Measurements from ENCODE around the gene CCDC85C.

Gene CCDC85C

GRCh38 chr14:99507860-99508640 is 96.0 kb downstream of the CCDC85C start:
- DNase-seq: no peak

- DNase-seq: no peak
Observed at GRCh38 chr14:99506276-99506675, 97.7 kb downstream of the CCDC85C start.

GRCh38 chr14:99505089-99505488 is 98.9 kb downstream of the CCDC85C start:
- DNase-seq: no peak

DNA sequence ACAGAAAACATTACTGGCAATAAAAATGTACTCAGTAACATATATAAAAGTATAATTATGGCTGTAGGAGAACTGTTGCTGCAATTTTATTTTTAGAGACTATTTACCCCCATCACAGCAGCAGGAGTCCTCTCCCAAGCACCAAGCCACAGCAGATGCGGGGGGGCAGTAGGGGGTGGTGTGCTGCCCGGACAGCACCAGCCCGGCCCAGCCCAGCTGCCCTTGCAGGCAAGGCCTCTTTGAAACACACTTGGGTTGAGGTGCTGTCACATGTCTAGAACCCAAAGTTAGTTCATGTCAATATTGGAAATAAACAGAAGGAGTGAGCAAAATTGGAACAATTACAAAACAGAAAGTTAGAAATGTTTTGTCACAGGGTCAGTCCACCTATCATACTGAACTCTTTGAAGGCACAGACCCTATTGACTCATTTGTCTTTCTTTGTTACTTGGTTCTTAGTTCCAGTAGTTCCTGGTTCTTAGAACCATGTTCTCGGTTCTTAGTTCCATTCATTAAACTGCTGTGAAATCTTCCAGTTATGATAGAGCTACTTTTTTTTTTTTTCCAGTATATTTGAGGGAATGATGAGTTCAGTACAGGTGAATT is 100.1 kb downstream of the CCDC85C start:
- no peak for DNase-seq

- no peak for DNase-seq
Observed at GRCh38 chr14:99502989-99503421, 101.0 kb downstream of the CCDC85C start.

DNA sequence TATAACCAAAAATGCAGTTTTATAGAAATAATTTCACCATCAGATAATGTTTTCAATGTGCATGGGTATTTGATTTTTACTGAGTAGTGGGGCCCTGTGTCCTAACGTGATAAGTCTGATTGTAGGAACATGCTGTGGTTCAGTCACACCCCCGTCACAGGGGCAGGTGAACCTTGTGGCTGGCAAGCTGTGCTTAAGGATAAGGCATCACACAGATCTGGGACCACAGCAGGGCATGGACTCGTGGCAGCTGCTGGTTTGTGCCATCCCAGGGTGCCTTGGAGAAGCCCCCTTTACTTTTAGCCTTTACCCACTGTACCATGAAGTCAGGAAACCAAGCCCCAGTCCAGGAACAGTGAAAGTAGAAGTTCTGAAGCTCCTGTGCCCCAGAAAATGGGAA is 106.1 kb downstream of the CCDC85C start:
- DNase-seq: no peak

DNA sequence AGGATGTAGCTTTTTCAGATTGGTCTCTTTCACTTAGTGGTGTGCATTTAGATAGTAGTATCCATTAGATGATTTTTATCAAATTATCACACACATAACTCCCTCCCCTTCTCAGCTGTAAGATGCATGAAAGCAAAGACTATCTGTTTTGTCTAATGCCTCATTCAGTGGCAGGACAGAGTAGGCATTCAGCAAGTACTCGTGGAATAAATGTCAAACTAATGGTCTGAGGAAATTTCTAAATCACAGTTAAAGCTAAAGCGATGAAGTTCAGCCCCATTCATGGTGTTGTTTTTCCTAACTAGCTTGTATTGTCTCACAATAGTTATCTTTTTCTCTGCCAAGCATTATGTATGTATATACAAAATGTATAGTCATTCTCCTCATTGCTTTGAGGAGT is 106.7 kb downstream of the CCDC85C start:
- DNase-seq: no peak

- no peak for DNase-seq
Observed at GRCh38 chr14:99484106-99484505, 119.9 kb downstream of the CCDC85C start.

DNA sequence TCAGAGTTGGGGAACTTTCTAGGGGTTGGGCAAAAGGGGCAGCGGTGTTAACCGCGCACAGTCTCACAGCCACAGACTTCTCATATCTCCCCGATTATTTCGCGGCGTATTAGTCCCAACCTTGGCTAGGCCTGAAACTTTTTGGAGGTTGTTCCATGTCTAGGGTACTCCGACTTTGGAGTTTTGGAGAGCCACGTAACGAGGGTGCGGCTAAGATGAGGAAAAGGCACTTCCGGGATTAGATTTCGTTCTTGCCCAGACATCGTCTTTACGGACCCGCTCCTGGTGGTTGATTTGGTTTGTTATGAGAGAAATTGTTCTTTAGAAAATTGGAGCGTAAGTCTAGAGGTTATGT is 122.3 kb downstream of the CCDC85C start:
- DNase-seq: no peak

DNA sequence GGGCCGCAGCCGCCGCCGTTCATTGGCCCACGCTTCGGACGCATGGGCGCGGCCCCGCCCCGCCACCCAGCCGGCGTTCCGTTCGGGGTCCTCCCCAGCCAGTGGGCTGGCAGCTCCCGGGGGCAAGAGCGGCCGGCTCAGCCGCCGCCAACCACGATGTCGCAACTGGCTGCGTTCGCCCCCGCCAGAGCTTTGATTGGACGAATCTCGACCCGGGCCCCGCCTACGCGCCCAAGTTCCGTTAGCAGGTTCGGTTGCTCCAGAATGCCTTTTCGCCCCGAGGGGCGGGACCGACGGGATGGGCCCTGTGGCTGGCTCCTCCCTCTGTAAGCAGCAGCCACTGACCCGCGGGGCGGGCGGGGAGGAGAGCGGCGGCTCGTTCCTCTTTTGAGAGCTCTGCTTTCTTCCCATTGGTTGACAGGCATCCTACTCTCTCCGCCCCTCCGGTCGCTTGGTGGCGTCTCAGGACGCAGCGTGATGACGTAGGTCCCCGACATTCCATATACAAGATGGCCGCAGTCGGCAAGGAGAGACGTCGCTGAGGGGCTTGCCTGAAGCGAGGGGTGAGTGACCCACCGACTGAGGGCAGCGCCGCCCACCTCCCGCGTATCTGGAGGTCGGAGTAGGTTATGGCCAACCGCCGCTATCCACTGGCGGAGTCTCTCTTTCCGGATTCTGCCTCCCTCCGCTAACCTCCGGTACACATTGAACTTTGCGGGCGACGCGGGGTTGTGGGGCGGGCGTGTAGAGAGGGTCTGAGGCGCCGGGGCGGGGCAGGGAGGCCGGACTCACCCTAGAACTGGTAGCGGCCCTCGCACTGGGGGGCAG is 122.9 kb downstream of the CCDC85C start, which contains the start of gene CCNK:
CCNK (plus strand) TSS at position 493 of the 828 bp plus-strand sequence. CDS start 11,269 bp downstream, outside the sequence.
- peak; percentile 99 for DNase-seq

DNA sequence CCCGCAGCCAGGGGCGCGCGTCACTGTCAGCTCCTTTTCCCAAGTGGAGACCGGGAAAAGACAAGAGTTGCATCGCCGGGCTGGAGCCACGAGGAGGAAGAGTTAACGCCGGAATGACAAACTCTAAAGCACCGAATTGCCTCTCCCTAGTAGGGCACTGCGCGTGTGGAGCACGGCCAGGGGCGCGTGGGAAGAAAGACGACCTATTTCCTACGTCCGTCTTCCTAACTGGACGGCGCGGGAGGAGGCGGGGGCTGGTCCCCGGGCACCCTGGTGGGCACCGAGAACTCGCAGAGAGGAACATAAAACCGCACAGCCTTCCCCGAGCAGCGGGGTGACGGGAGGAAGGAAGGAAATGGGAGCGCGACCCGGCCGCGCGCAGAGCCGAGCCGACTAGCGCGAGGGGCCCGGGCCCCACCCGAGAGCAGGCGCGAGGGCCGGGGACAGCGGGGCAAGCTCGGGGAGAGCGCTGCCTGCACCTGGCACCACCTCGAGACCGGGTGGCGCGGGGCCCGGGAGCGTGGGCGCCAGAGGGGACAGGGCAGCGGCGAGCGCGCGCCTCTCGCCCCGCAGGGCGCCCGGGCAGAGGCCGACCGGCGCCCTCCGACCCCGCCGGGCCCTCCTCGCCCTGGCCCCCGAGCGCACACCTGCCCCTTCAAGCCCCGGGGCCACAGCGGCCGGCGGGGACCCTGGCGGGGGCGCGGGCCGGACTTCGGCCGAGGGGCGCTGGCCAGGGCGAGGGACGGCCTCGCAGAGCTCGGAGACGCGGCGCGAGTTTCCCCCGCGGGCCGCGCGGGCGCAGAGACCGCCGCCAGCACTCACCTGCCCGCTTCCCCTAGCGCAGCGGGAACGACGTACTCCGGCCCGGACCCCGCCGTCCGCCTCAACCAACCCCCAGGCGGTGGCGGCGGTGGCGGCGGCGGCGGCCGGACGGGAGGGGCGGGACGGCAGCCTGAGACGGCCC is 123.8 kb downstream of the CCDC85C start, which contains the start of gene SETD3:
SETD3 (minus strand) TSS at position 954 of the 964 bp plus-strand sequence. CDS start 15,054 bp downstream, outside the sequence.
- peak; percentile 27 for DNase-seq

DNA sequence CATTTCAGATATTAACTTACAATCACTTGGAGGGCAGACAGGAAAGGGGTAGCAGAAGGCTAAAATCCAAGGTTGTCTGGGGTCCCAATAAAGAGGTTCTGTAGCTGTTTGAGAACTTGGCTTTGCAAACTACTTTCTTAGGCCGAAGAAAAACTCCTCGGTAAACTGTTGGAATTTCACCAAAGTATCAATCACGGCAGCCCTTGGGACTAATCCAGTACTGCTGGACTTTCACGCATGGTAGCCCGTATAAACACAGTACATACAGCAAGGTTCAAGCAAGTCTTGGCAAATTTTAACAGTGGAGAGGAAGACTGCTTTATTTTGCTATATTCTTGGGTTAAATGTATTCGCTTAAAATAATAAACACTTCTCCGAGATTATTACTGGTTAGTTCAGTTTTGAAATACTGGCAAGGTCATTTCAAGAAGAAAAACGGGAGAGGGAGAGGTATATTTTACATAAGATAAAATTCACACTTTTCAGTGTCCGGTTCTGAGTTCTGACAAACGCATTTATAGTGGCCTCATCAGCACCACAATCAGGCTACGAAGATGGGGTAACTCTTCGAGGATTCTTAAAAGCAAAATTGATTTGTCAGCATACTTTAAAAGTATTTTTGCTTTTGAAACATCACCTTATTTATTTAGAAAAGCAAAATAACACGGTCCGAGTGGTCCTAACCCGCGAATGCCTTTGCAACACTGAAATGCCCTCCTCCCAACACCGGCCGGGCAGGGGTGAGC is 124.7 kb downstream of the CCDC85C start:
- no peak for DNase-seq

DNA sequence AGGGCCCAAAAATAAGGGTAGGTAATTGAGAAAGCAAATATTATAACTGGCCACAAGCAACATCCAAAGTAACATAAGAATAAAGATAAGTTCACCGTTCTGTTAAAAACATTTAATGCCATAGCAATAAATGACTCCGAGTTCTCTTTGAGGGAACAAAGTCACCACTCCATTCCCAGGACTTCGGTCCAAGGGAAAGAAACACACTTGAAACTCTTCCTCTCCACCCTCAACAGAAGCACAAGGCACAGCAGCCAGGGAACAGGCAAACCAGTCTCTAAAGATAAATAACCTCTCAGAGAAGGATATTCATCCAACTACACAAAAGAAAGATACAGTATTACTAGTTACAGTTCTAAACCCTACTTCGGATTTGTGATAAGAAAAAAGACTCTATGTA is 125.9 kb downstream of the CCDC85C start:
- DNase-seq: no peak

GRCh38 chr14:99476864-99477263 is 127.1 kb downstream of the CCDC85C start:
- no peak for DNase-seq

- DNase-seq: no peak
Observed at GRCh38 chr14:99475660-99476059, 128.3 kb downstream of the CCDC85C start.

- no peak for DNase-seq
Observed at GRCh38 chr14:99475179-99475578, 128.8 kb downstream of the CCDC85C start.

DNA sequence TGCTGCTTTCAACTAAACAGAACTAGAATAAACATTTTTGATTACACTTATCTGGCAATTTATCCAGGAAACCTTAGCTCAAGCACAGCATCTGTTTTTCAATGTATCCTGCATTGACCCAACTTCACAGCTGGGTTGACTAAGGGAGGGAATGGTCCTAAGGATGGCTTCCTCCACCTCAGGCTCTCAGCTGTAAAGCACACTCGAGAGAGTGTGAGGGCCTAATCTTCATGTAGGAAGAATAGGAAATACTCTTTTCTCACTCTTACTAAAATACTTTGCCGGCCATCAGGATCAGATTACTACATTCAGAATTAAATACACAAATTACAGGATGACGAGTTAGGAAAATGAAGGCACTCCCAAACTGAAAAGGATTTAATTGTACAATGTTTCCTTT is 130.5 kb downstream of the CCDC85C start:
- no peak for DNase-seq

- no peak for DNase-seq
Observed at GRCh38 chr14:99472937-99473336, 131.1 kb downstream of the CCDC85C start.

DNA sequence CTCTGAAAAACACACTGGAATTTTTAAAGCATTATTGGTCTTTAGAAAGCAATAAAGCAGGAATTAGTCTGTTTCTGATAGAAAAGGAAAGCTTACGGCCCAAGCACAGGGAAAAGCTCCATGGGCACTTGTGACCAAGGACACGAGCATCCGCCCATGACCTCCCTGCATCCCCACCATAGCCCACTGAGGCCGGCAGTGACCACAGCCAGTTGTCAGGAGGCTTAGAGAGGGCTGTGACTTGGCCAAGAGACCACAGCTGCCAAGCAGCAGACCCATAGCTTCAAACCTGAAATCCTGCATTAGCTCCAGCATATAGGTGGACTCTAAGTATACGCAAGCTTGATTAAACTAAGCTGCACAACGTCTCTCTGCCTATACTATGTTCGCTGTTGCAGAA is 132.3 kb downstream of the CCDC85C start:
- no peak for DNase-seq

GRCh38 chr14:99468836-99469592 is 135.0 kb downstream of the CCDC85C start:
- DNase-seq: no peak

- no peak for DNase-seq
Observed at GRCh38 chr14:99468081-99468480, 135.9 kb downstream of the CCDC85C start.

Data from NCI-H748 treated with DMSO at 0.1 percent for 48 hours (cell line).